Measurements from ENCODE around the gene INPP5A.
"Not testable (repeated sequence)": the region's sequence is repeated elsewhere in the genome, so short reads cannot be mapped to it uniquely, and the experiment has no call there.

INPP5A gene

GRCh38 chr10:132537684-132538001 is at the start of gene INPP5A:
TSS of gene INPP5A (plus strand) at chr10:132537787. CDS start at chr10:132538097, 310 bp downstream.
- no peak for DNase-seq

DNA sequence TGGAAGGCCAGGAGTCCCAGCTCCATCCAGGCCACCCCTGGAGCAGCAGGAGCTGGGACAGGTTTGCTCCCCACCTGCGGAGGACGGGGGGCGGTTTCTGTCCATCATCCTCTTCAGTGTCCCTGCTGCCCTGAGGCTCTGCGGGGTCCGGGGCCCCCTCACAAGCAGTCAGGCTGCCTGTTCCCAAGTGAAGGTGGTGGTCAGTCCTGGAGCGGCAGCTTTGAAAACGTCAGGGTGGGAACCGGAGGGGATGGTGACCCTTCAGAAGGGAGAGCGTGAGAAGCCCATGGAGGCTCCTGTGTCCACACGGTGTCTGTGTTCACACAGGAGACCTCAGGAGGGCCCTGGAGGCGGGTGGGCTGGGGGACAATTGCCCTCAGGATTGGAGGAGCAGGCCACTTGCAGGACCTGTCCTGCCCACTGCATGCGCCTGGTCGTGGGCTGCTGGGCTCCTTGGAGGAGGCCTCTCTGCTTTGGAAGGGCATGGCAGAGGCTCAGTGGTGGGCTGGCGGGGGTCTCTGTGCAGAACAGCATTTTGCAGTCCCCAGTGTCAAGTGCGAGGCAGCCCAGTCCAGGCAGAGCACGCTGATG is 49.3 kb upstream of the INPP5A start:
- DNase-seq: no peak

GRCh38 chr10:132489053-132489703 is 48.4 kb upstream of the INPP5A start:
- no peak for DNase-seq

- no peak for DNase-seq
These were observed 47.7 kb upstream of the INPP5A start for GRCh38 chr10:132489704-132490534.

GRCh38 chr10:132491534-132491933 is 46.1 kb upstream of the INPP5A start:
- not testable (repeated sequence) for DNase-seq

DNA sequence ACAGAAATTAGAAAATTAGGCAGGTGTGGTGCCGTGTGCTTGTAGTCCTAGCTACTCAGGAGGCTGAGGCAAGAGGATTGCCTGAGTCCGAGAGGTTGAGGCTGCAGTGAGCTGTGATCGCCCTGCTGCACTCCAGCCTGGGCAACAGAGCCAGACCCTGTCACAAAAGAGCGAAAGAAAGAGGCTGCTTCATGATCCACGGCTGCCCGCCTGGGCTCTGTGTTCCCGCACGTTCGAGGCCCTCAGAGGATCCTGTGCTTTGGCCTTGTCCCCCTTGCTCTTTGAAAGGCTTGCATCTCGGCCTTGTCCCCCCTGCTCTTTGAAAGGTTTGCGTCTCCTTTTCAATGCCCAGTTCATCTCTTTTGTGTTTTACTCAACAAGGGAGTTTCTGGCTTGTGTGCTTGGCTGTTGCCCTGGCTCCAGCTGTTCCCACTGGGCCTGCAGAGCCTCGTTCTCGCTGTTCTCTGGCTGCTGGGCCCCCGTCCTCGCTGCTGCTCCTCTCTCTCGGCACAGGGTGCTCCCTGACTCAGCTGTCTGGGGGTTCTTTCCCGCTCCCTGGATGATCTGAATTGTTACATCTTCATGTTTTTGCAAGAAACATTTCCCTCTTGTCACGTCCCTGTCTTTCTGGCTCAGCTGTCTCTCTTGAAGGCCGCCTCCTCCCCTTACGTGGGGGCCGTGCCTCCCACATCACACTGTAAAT is 45.1 kb upstream of the INPP5A start:
- no peak for DNase-seq

- DNase-seq: no peak
These were observed 44.3 kb upstream of the INPP5A start for GRCh38 chr10:132493246-132493755.

- no peak for DNase-seq
These were observed 43.8 kb upstream of the INPP5A start for GRCh38 chr10:132493756-132494290.

DNA sequence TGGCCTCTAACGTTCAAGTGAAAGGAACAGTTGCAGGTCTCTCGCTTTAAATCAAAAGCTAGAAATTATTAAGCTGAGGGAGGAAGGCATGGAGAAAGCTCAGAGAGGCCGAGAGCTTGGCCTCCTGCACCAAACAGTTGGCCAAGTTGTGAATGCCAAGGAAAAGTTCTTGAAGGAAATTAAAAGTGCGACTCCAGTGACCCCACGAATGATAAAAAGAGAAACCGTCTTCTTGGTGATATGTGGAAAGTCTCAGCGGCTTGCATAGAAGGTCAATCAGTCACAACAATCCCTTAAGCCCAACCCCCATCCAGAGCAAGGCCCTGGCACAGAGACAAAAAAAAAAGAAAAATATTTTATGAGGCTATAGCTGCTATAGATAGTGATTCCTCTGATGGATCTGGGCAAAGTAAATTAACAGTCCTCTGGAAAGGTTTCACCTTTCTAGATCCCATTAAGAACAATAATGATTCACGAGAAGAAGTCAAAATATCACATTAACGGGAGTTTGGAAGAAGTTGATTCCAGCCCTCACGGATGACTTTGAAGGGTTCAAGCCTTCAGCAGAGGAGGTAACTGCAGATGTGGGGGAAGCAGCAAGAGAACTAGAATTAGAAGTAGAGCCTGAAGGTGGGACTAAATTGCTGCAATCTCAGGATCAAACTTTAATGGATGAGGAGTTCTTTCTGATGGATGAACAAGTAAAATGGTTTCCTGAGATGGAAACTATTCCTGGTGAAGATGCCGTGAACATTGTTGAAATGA is 42.5 kb upstream of the INPP5A start:
- no peak for DNase-seq

DNA sequence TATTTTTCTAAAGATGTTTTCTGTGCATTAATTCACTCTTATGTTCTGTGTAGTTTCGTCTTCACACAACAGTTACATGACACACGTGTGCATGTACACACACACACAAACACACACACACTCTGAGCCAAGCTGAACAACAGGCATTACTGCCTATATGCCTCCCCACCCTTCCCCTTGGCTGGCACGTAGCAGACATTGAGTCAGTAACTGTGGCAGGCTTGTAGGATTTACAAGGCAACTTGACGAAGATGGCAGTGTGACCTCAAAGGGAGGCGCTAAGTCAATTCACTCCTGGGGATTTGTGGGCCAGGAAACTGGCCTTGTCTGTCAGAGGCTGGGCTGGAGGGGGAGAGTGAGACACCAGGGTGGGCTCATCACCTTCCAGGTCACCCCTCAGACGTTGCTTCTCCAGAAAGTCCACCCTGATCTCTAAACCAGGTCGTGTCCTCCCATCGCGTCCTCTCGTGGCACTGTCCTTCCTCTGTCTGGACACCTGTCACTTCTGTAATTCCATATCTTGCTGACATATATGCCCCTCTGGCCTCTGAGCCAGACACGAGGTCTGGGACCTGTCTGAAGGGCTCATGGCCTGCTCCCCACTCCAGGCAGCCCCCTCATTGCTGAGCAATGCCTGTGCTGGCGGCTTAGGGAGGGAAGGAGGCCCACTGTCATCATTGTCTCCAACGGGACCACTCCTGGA is 41.1 kb upstream of the INPP5A start:
- DNase-seq: no peak

DNA sequence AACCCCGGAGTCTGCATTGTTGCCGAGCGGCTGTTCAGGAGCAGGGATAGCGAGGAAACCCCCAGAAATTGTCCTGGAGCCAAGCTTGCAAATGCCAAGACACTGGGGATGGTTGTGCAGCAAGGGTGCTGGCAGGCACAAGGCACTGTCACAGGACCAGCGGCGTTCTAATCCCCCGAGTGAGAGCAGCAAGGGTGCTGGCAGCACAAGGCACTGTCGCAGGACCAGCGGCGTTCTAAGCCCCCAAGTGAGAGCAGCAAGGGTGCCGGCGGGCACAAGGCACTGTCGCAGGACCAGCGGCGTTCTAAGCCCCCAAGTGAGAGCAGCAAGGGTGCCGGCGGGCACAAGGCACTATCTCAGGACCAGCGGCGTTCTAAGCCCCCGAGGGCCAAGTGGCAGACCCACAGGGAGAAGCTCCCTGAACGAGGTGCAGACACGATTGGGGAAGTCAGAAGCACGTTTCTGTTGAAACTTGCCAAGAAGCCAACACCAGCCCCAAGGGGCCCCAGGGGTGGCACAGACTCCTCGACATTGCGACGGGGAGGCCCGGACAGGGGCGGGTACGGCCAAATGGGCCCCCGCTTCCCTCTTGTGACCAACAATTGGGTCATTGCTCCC is 40.4 kb upstream of the INPP5A start:
- DNase-seq: no peak

- DNase-seq: no peak
These were observed 39.6 kb upstream of the INPP5A start for GRCh38 chr10:132497861-132498561.

DNA sequence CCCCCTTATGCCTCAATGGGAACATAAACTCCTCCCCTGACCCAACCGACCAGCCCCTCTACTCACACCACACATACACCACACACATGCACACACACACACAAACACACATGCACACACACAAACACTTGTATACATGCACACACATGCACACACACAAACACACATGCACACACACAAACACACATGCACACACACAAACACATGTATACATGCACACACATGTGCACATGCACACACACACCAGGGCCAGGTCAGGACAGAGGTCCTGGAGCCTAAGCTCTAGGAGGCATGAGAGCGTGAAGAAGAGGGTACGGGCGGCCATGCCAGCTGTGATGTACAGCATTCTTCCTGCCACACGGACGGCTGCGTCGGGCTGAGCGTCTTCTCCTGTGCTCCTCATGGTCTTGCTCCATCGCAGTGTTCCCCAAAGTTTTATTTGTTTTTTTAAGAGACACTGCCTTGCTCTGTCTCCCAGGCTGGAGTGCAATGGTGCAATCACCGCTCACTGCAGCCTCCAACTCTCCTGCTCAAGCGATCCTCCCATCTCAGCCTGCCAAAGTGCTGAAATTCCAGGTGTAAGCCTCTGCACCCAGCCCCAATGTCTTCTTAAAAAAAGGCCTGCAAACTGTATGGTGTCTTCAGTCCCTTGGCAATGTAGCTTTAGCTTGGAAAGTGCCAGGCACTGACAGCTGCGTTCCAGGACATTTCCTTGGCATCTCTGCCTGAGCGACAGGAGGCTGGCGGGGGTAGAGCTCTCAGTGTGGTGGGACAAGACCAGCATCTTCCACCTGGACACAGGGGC is 38.8 kb upstream of the INPP5A start:
- no peak for DNase-seq

DNA sequence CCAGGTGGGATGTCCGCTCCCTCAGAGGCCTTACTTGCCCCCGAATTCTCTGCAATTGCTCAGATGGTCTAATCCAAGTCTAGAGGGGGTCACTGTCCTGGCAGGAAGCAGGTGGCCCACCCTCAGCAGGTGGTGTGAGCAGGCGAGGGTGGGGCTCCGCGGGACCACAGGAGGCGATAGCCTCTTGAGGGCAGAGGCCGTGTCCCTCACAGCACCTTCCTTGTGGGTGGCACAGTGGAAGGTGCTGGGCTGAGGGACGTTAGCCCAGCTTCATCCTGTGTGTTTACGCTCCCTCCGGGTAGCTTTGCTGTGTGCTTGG is 38.3 kb upstream of the INPP5A start:
- DNase-seq: no peak

DNA sequence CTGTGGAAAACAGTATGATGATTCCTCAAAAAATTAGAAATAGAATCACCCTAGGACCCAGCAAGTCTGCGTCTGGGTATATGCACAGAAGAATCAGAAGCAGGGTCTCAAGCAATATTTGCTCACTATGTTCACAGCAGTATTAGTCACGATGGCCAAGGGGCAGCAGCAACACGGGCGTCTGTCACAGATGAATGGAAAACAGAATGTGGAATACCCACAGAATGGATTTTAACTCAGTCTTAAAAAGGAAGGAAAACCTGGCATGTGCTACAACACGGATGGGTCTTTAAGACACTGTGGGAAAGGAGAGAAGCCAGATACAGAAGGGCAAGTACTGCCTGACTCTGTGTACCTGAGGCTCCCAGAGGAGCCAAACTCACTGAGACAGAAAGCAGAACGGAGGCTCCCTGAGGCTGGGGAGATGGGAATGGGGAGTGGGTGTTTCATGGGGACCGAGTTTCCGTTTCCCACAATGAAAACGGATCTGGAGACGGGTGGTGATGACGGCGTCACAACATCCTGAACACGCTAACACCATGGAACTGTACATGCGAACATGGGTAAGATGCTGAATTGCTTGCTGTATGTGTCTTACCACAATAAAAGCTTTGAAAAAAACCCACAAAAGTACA is 36.7 kb upstream of the INPP5A start:
- no peak for DNase-seq

GRCh38 chr10:132502544-132503300 is 34.9 kb upstream of the INPP5A start:
- DNase-seq: no peak

GRCh38 chr10:132503581-132504421 is 33.8 kb upstream of the INPP5A start:
- DNase-seq: no peak
